Transverse colon (tissue), 4 donors: ENCODE results near the gene RABGAP1. TPM values are rescaled to one million over a fixed set of nuclear protein-coding genes. Genes with fewer than 3 reads are reported as not detected.

Experiments used
- DNase-seq: peaks from one replicate; pipeline ENCODE4 v3.0.0-alpha.2; 2019
- H3K27ac ChIP-seq, 4 donors: fragments of 200-600 bp; sonication (generic); 2 replicates each; pipeline ENCODE4 v1.5.1; 2016 to 2018; ENCODE audit warnings: inconsistent platforms in 4 of 4
- H3K27me3 ChIP-seq: fragments of 200-600 bp; sonication (generic); 2 replicates; pipeline ENCODE4 v1.5.1; 2017; ENCODE audit warnings: inconsistent platforms
- H3K36me3 ChIP-seq, 4 donors: fragments of 200-600 bp; sonication (generic); 2 replicates each; pipeline ENCODE4 v1.5.1; 2017 to 2019; ENCODE audit warnings: inconsistent platforms in 4 of 4
- H3K4me1 ChIP-seq, 4 donors: fragments of 200-600 bp; sonication (generic); 2 replicates each; pipeline ENCODE4 v1.5.1; 2017 to 2020; ENCODE audit warnings: inconsistent platforms in 4 of 4
- H3K4me3 ChIP-seq, 4 donors: fragments of 200-600 bp; sonication (generic); 1 replicate in 1 of 4; 2 replicates in 3 of 4; pipeline versions ENCODE4 v1.5.1 to v1.6.1; 2017 to 2019; ENCODE audit warnings: inconsistent platforms in 4 of 4
- H3K9me3 ChIP-seq, 2 donors: fragments of 200-600 bp; sonication (generic); 2 replicates each; pipeline ENCODE4 v1.5.1; 2017 to 2019; ENCODE audit warnings: inconsistent platforms in 2 of 2
- CTCF ChIP-seq, 5 experiments: fragments of 200-600 bp in 3 of 5; fragments of 450-650 bp in 2 of 5; sonication (generic) in 3 of 5; IDR thresholded peaks; 1 replicate in 2 of 5; 2 replicates in 3 of 5; pipeline ENCODE4 v1.5.1; 2016 to 2017; ENCODE audit warnings: antibody characterized with exemption in 5 of 5, inconsistent platforms in 3 of 5, mild to moderate bottlenecking in 2 of 5, moderate library complexity in 1 of 5
- EP300 ChIP-seq: sonication (generic); formaldehyde crosslinking; IDR thresholded peaks from one replicate; pipeline ENCODE4 v1.6.1; 2017; ENCODE audit warnings: antibody characterized with exemption, low read depth
- POLR2A ChIP-seq: fragments of 450-650 bp; IDR thresholded peaks from one replicate; pipeline ENCODE4 v1.6.1; 2016; ENCODE audit warnings: antibody characterized with exemption, mild to moderate bottlenecking, moderate library complexity
- POLR2AphosphoS5 ChIP-seq, 3 donors: sonication (generic); formaldehyde crosslinking; IDR thresholded peaks; one replicate each; pipeline ENCODE4 v1.6.1; 2016; ENCODE audit warnings: antibody characterized with exemption in 3 of 3
- WGBS, 2 donors: methylation state at CpG; one replicate each; pipeline ENCODE4 v1.1.5; 2018; ENCODE audit warnings: low coverage in 1 of 2; 5-methylcytosine and 5-hydroxymethylcytosine counted together
- in situ Hi-C, 4 donors: fragments of 200-750 bp; cut with MboI; loops; one replicate each; pipeline versions ENCODE4 v1.15.0 to v1.15.1; 2017; ENCODE audit warnings: low sequenced_read_pairs in 3 of 4, low pct_ligation_motif_present in 1 of 4, low pct_unique_long_range_greater_than_20kb in 1 of 4
- intact Hi-C: fragments of 100-400 bp; cut with DNase I; formaldehyde crosslinking; loops from one replicate; pipeline ENCODE4 v1.15.1; 2023; ENCODE audit warnings: low total_unique reads
- total RNA-seq, 4 donors: library from RNA; depleted of rRNA; stranded (reverse); fragments of >200 nt; gene quantifications; one replicate each; pipeline ENCODE4 v1.1.0, GENCODE V29; 2016

RABGAP1 gene
- total RNA-seq, 4 donors from 2014 or later = 56.1 to 114 (median 88.9) TPM

- peaks cover 0 to 7% (median 0%) of the 10 kb centered on the region in 4 donors for H3K36me3 ChIP-seq
- in situ Hi-C loops = no loop called here
- intact Hi-C loops = loop anchor here (10.0 kb wide), 1 partner anchor 243 kb away; the partner anchor contains the start of gene CRB2
- 76 to 90% methylated on average over 9 to 41 of the region's 43 CpGs for WGBS, 2 donors
- no peak overlapping the region for H3K4me3 ChIP-seq
- DNase-seq = no peak
- peak overlapping the region in 2 of 4 donors; percentile 10 to 12 for H3K27ac ChIP-seq
- no peaks in the 10 kb centered on the region for H3K9me3 ChIP-seq
- peaks cover 0 to 13% (median 2%) of the 10 kb centered on the region in 4 donors for H3K4me1 ChIP-seq
- no peaks in the 10 kb centered on the region for H3K27me3 ChIP-seq
- TF ChIP-seq CTCF (IDR thresholded peaks at IDR 0.05) = no peak
- no peak for TF ChIP-seq EP300
- TF ChIP-seq POLR2A = no peak
- no peak for TF ChIP-seq POLR2AphosphoS5 (IDR thresholded peaks at IDR 0.05)
Observed at GRCh38 chr9:123112015-123112975, 171.5 kb downstream of the RABGAP1 start.

- WGBS, 2 donors = 84% methylated on average over 7 of the region's 7 CpGs; no CpG with 5 or more reads in 1 of the 2 donors
- in situ Hi-C loops (no loop called here), intact Hi-C loops (loop anchor here (10.0 kb wide), 1 partner anchor 242 kb away; the partner anchor contains the start of gene CRB2)
- no peak overlapping the region for H3K27ac ChIP-seq
- no peak for DNase-seq
- no peak overlapping the region for H3K4me3 ChIP-seq
- peaks cover 0 to 7% (median 0%) of the 10 kb centered on the region in 4 donors for H3K36me3 ChIP-seq
- TF ChIP-seq EP300 (no peak), CTCF (IDR thresholded peaks at IDR 0.05) (no peak), POLR2A (no peak), POLR2AphosphoS5 (IDR thresholded peaks at IDR 0.05) (no peak)
- no peaks in the 10 kb centered on the region for H3K9me3 ChIP-seq
- H3K27me3 ChIP-seq = no peaks in the 10 kb centered on the region
- H3K4me1 ChIP-seq = peaks cover 0 to 13% (median 2%) of the 10 kb centered on the region in 4 donors
Observed at GRCh38 chr9:123113185-123113584, 172.4 kb downstream of the RABGAP1 start.

- Histone ChIP-seq H3K36me3 (no peaks in the 10 kb centered on the region), H3K9me3 (no peaks in the 10 kb centered on the region), H3K27me3 (no peaks in the 10 kb centered on the region), H3K4me3 (no peak overlapping the region), H3K4me1 (peaks cover 0 to 19% (median 2%) of the 10 kb centered on the region in 4 donors), H3K27ac (no peak overlapping the region)
- 91 to 96% methylated on average over 9 to 16 of the region's 16 CpGs for WGBS, 2 donors
- in situ Hi-C loops (no loop called here), intact Hi-C loops (loop anchor here (10.0 kb wide), 1 partner anchor 239 kb away; the partner anchor contains the start of gene CRB2)
- DNase-seq = no peak
- TF ChIP-seq POLR2AphosphoS5 (IDR thresholded peaks at IDR 0.05) = no peak
Observed at GRCh38 chr9:123115146-123115913, 174.5 kb downstream of the RABGAP1 start.

GRCh38 chr9:123116036-123116435 lies 175.2 kb downstream of the RABGAP1 start:
- Histone ChIP-seq H3K36me3 (no peaks in the 10 kb centered on the region), H3K4me1 (peaks cover 0 to 24% (median 4%) of the 10 kb centered on the region in 4 donors), H3K4me3 (no peak overlapping the region), H3K27me3 (no peaks in the 10 kb centered on the region), H3K9me3 (no peaks in the 10 kb centered on the region), H3K27ac (no peak overlapping the region)
- intact Hi-C loops = loop anchor here (10.0 kb wide), 1 partner anchor 239 kb away; the partner anchor contains the start of gene CRB2
- 80 to 95% methylated on average over 6 of the region's 6 CpGs for WGBS, 2 donors
- TF ChIP-seq EP300 (no peak), POLR2AphosphoS5 (IDR thresholded peaks at IDR 0.05) (no peak), POLR2A (no peak)
- DNase-seq = no peak
- in situ Hi-C loops = no loop called here
